GM19328 (cell line): ENCODE measurements around the gene ADD3.

Experiments
- ATAC-seq: cut with Tn5 transposase; IDR thresholded peaks from one replicate; pipeline ENCODE4 v1.9.1; 2021; ENCODE audit warnings: mild to moderate bottlenecking, moderate library complexity; ENCODE audit not compliant: unreplicated experiment

The ADD3 gene

GRCh38 chr10:110171032-110171431, 163.2 kb downstream of the ADD3 start:
- ATAC-seq = no peak

- ATAC-seq = no peak
Measured at GRCh38 chr10:110172155-110172554, 164.4 kb downstream of the ADD3 start.

GRCh38 chr10:110174201-110174600, 166.4 kb downstream of the ADD3 start:
- ATAC-seq = no peak

- ATAC-seq = no peak
Measured at GRCh38 chr10:110174816-110175215, 167.0 kb downstream of the ADD3 start.

- ATAC-seq = no peak
Measured at GRCh38 chr10:110175406-110175805, 167.6 kb downstream of the ADD3 start.

- ATAC-seq = no peak
Measured at GRCh38 chr10:110176141-110177030, 168.6 kb downstream of the ADD3 start.

GRCh38 chr10:110179220-110179619, 171.4 kb downstream of the ADD3 start:
- ATAC-seq = no peak

GRCh38 chr10:110181451-110181850, 173.7 kb downstream of the ADD3 start:
- ATAC-seq = no peak

- no peak for ATAC-seq
Measured at GRCh38 chr10:110181911-110182310, 174.1 kb downstream of the ADD3 start.

- ATAC-seq = no peak
Measured at GRCh38 chr10:110184398-110184797, 176.6 kb downstream of the ADD3 start.
